KMS-11 (cell line): ENCODE data around the gene VAMP8.

Experiments used
- H2AFZ ChIP-seq: fragments of 200-600 bp; sonication (generic); 2 replicates; pipeline ENCODE4 v1.6.1; 2016; ENCODE audit warnings: antibody characterized with exemption, mixed run types, low read depth
- H3K27ac ChIP-seq: fragments of 200-600 bp; sonication (generic); 2 replicates; pipeline ENCODE4 v1.6.1; 2016; ENCODE audit warnings: mild to moderate bottlenecking, mixed run types
- H3K27me3 ChIP-seq: fragments of 200-600 bp; sonication (generic); 2 replicates; pipeline ENCODE4 v1.6.1; 2017; ENCODE audit warnings: mild to moderate bottlenecking, low read depth, mixed run types, moderate library complexity; ENCODE audit not compliant: insufficient read depth
- H3K36me3 ChIP-seq: fragments of 200-600 bp; sonication (generic); 2 replicates; pipeline ENCODE4 v1.6.1; 2017; ENCODE audit warnings: mild to moderate bottlenecking, mixed run types; ENCODE audit not compliant: insufficient read depth
- H3K4me1 ChIP-seq: fragments of 200-600 bp; sonication (generic); 2 replicates; pipeline ENCODE4 v1.6.1; 2016; ENCODE audit warnings: mild to moderate bottlenecking, low read depth, mixed run types; ENCODE audit not compliant: poor library complexity, severe bottlenecking
- H3K4me2 ChIP-seq: fragments of 200-600 bp; sonication (generic); 2 replicates; pipeline ENCODE4 v1.7.0; 2016; ENCODE audit warnings: mild to moderate bottlenecking, mixed run types
- H3K4me3 ChIP-seq: fragments of 200-600 bp; sonication (generic); IDR thresholded peaks from 2 replicates; pipeline ENCODE4 v1.6.1; 2017; ENCODE audit warnings: low read depth, low read length, mixed read lengths; ENCODE audit not compliant: insufficient read depth
- H3K79me2 ChIP-seq: fragments of 200-600 bp; sonication (generic); 2 replicates; pipeline ENCODE4 v1.6.1; 2016; ENCODE audit warnings: low read depth, mixed run types; ENCODE audit not compliant: insufficient read depth
- H3K9ac ChIP-seq: fragments of 200-600 bp; sonication (generic); 2 replicates; pipeline ENCODE4 v1.6.1; 2016; ENCODE audit warnings: mild to moderate bottlenecking, mixed run types
- H4K20me1 ChIP-seq: fragments of 200-600 bp; sonication (generic); 2 replicates; pipeline ENCODE4 v1.6.1; 2016; ENCODE audit warnings: mild to moderate bottlenecking, mixed run types; ENCODE audit not compliant: insufficient read depth
- CTCF ChIP-seq: fragments of 200-600 bp; sonication (generic); conservative IDR thresholded peaks from 2 replicates; pipeline ENCODE4 v1.6.1; 2017; ENCODE audit warnings: low read depth, mild to moderate bottlenecking, antibody characterized with exemption, low read length, moderate library complexity, mixed read lengths

VAMP8 gene

DNA sequence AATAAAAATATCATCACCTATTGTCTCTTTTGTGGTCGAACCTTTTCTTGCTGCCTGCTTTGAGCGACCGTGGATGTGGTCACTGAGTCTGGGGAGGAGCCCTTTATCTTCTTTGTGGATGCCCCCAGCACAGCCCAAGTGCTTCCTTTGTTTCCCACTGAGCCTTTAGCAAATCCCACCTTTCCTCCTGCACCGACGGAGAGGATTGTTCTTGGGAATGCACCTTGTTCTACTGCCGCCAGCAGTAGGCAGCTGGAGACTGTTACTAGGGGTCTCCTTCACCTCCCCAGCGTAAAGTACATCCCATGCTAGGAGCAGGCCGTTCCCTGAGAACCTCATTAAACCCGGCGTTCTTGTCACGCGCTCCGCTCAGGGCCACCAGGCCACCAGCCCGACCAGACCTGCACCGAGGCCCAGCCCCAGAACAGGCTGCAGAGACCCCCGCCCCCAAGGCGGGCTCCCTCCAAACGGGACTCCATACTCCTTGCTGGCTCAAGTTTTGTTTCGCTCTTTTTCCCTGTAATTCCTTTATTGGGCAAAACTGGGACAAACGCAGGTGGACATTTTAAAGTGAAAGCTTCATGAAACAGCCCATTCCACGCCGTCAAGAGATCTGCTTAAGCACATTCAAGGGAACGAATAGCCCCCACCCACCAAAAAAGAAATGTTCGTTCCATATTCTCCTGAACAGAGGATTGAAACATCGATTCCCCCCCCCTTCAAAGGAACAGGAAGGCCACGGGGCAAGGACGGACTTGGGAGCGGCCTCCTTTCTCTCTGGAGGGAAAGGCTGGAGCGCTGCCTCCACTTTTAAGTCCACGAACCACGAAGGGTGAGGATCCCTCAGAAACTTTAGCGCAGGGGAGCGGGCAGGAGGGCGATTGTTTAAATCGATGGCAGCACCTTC lies 39.5 kb upstream of the VAMP8 start:
- peaks cover 55% of the 10 kb centered on the region for H3K79me2 ChIP-seq
- peaks cover 32% of the 10 kb centered on the region for H3K4me1 ChIP-seq

GRCh38 chr2:85538507-85539360 lies 38.7 kb upstream of the VAMP8 start, which contains the start of gene MAT2A:
TSS of gene MAT2A (plus strand) at chr2:85539168. CDS start at chr2:85539288, 120 bp downstream.
- Histone ChIP-seq H3K4me2 (peak within 1 kb of the TSS; percentile 97), H3K27me3 (no peaks in the 10 kb centered on the region; the same call in 1 of the 2 replicates), H3K36me3 (peaks cover 37% of the 10 kb centered on the region), H2AFZ (peak within 1 kb of the TSS; percentile 36), H3K27ac (peak within 1 kb of the TSS; percentile 99), H3K9ac (peak within 1 kb of the TSS; percentile 100), H3K4me3 (peak within 1 kb of the TSS; percentile 98), H3K4me1 (peaks cover 35% of the 10 kb centered on the region), H4K20me1 (peaks cover 38% of the 10 kb centered on the region), H3K79me2 (peaks cover 63% of the 10 kb centered on the region)
- peak; percentile 68 for TF ChIP-seq CTCF

More for the DNA sequence above, 39.5 kb upstream of the VAMP8 start:
- H3K27ac ChIP-seq: peak overlapping the region; percentile 99
- peak overlapping the region; percentile 36 for H2AFZ ChIP-seq
- H3K4me3 ChIP-seq: peak overlapping the region; percentile 98
- TF ChIP-seq CTCF: no peak
- peak overlapping the region; percentile 100 for H3K9ac ChIP-seq
- peaks cover 32% of the 10 kb centered on the region for H4K20me1 ChIP-seq
- H3K27me3 ChIP-seq: no peaks in the 10 kb centered on the region; the same call in 1 of the 2 replicates
- H3K4me2 ChIP-seq: peak overlapping the region; percentile 76
- peaks cover 28% of the 10 kb centered on the region for H3K36me3 ChIP-seq

GRCh38 chr2:85539361-85540132 lies 37.8 kb upstream of the VAMP8 start:
- TF ChIP-seq CTCF: no peak
- Histone ChIP-seq H3K4me2 (peak overlapping the region; percentile 97), H3K27me3 (no peaks in the 10 kb centered on the region; the same call in 1 of the 2 replicates), H3K4me1 (peaks cover 35% of the 10 kb centered on the region), H3K79me2 (peaks cover 63% of the 10 kb centered on the region), H3K36me3 (peaks cover 37% of the 10 kb centered on the region), H3K9ac (peak overlapping the region; percentile 100), H4K20me1 (peaks cover 38% of the 10 kb centered on the region), H3K27ac (peak overlapping the region; percentile 99), H2AFZ (no peak overlapping the region), H3K4me3 (peak overlapping the region; percentile 93)
